GM18861 (cell line): ENCODE data around the gene NUS1.
"Not testable (repeated sequence)": the region's sequence is repeated elsewhere in the genome, so short reads cannot be mapped to it uniquely, and the experiment has no call there.

ENCODE experiments used
- ATAC-seq: cut with Tn5 transposase; IDR thresholded peaks from one replicate; pipeline ENCODE4 v1.9.1; 2021; ENCODE audit not compliant: unreplicated experiment

The NUS1 gene

DNA sequence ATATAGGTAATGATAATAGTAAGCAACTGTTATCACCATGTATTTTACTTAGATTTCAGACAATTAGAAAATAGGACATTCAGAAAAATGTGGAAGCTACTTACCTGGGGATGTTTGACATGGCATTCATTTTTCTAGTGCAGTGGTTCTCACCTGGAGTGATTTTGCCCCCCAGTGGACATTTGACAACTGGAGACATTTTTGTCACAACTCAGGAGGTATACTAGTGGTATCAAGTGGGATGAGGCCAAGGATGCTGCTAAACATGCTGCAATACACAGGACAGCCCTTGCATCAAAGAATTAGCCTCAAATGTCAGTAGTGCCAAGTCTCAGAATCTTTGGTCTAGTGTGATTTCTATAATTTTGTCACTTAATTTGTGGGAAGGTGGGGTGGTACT lies 36.1 kb downstream of the NUS1 start:
- no peak for ATAC-seq

DNA sequence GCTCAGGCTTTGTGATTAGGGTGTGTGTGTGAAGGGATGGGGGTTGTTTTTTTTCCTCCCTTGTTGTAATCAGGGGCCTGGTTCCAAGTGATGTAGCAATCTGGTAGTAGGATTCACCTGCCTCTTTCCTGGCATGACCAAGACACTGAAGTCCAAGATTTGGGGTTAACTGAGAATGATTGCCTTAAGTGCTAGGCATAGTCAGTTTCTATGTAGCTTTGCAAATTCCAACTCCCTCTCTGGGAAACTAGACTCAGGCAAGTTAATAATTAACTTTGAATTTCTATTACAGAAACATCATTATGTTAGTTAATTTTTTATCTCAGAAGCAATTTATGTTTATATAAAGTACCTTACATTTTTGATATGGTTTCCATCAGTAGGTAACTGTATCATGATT lies 43.6 kb downstream of the NUS1 start:
- no peak for ATAC-seq

DNA sequence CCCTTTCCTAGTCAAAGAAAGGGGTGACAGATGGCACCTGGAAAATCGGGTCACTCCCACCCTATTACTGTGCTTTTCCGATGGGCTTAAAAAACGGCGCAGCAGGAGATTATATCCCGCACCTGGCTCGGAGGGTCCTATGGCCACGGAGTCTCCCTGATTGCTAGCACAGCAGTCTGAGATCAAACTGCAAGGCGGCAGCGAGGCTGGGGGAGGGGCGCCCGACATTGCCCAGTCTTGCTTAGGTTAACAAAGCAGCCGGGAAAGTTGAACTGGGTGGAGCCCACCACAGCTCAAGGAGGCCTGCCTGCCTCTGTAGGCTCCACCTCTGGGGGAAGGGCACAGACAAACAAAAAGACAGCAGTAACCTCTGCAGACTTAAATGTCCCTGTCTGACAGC lies 46.3 kb downstream of the NUS1 start:
- not testable (repeated sequence) for ATAC-seq

DNA sequence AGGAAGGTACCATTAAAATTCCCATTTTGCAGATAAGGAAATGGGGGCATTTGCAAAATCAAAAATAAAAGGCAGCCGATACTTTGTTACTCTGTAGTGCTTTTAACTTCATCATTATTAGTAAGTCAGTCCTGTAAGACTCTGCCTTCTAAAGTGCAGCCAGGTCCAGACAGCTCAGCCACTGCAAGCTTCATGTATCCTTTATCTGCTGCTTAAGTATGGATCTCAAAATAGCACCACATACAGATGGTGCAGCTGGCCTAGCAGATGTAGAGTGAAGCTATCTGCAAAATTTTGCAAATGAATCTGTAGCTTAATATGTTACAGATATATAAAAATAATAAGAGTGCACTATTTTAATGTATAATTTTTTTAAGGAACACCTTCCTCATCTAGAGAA lies 53.4 kb downstream of the NUS1 start:
- no peak for ATAC-seq

DNA sequence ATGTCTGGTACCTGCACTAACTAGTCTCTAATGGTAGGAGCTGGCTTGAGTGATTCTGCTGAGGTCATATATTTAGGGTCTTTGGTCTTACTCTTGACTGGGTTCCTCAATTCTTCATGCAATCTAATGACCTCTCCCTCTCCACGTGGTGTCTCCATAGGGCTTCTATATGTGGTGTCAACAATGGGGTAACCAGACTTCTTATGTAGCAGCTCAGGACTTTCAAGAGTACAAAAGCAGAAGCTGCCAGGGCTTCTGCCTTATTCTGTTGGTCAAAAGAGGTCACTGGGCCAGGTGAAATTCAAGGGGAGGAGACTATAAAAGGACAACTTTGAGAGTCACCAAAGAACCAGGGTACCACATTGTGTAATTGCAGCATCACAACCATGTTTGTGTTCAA lies 54.3 kb downstream of the NUS1 start:
- ATAC-seq = no peak

DNA sequence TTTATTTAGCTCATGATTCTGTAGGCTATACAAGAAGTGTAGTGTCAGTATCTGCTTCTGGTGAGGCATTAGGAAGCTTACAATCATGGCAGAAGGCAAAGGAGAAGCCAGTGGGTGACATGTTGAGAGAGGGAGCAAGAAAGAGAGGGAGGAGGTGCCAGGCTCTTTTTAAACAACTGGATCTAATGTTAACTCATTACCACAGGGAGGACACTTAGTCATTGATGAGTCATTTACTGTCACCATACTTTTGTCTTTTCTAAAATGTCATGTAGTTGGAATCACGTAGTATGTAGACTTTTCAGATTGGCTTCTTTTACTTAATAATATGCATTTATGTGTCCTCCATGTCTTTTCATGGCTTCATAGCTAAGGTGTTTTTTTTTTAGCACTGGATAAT lies 58.1 kb downstream of the NUS1 start:
- ATAC-seq = no peak

DNA sequence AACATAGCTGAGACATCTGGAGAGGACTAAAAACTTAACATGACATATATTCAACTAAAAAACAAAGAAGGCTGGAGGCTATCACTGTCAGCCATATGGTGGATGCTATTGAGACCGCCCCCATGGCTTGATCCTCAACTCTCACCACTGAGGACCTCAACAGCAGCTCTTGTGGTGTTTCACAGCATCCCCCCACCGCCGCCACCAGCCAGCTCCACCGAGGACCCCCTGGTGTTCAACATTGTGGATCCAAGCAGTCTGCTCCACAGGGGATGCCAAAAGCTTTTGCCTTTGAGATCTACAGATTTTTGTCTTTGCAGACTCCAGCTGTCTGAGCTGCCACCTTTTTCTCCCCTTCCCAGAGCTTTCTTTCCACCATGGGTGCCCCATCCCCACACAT lies 64.6 kb downstream of the NUS1 start:
- ATAC-seq = no peak

DNA sequence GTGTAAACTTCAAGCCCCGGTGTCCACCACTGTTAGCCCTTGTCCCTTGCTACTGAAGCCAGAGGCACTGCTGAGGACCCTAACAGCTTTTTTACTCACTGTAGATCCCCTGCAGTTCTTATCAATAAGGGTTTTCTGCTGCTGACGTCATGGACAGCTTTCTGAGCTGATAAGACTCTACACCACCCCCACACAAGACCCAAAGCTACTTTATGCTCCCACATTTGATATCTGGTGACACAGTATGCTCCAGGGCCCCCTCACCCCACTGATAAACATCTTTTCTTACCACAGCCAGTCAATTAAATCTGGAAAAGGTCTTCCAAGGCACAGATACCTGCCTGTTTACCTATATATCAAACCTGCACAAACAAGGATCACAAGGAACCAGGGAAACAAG lies 65.3 kb downstream of the NUS1 start:
- no peak for ATAC-seq

DNA sequence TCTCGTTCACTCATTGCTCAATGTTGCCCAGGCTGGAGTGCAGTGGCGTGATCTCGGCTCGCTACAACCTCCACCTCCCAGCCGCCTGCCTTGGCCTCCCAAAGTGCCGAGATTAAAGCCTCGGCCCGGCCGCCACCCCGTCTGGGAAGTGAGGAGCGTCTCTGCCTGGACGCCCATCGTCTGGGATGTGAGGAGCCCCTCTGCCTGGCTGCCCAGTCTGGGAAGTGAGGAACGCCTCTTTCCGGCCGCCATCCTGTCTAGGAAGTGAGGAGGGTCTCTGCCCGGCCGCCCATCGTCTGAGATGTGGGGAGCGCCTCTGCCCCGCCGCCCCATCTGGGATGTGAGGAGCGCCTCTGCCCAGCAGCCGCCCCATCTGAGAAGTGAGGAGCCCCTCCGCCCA lies 75.4 kb downstream of the NUS1 start:
- ATAC-seq = not testable (repeated sequence)
